Type B pancreatic cell (in vitro differentiated cells): ENCODE results near the gene METTL25B. TPM values are rescaled to one million over a fixed set of nuclear protein-coding genes. Genes with fewer than 3 reads are reported as not detected.
A peak's percentile ranks its signal among the peaks of the same experiment; 100 is the strongest.

Source experiments
- DNase-seq: peaks from one replicate; pipeline ENCODE4 v3.0.0; 2021; ENCODE audit warnings: mixed read lengths; ENCODE audit not compliant: unreplicated experiment; ENCODE audit errors: extremely low spot score
- H3K27ac Mint-ChIP-seq: 2 replicates; pipeline ENCODE4 v1.8.0; 2021; ENCODE audit warnings: mild to moderate bottlenecking, mixed read lengths
- H3K27me3 Mint-ChIP-seq: 2 replicates; pipeline ENCODE4 v1.8.0; 2021; ENCODE audit warnings: mixed read lengths
- H3K36me3 Mint-ChIP-seq: 2 replicates; pipeline ENCODE4 v1.8.0; 2021; ENCODE audit warnings: mixed read lengths
- H3K4me1 Mint-ChIP-seq: one replicate; pipeline ENCODE4 v1.8.0; 2021; ENCODE audit warnings: mixed read lengths; ENCODE audit not compliant: unreplicated experiment
- H3K4me3 Mint-ChIP-seq: 2 replicates; pipeline ENCODE4 v1.8.0; 2021; ENCODE audit warnings: mild to moderate bottlenecking, mixed read lengths
- H3K9me3 Mint-ChIP-seq: 2 replicates; pipeline ENCODE4 v1.8.0; 2021; ENCODE audit warnings: mixed read lengths
- total RNA-seq: library from RNA; stranded (reverse); gene quantifications from 2 replicates; pipeline ENCODE4 v1.2.1, GENCODE V29; 2021; ENCODE audit warnings: low replicate concordance
- TF ChIP-seq, protein P1 (sequence below): fragments of 200-600 bp; sonication (generic); conservative IDR thresholded peaks from 2 replicates; pipeline ENCODE4 v1.5.0; 2021; ENCODE audit warnings: antibody characterized with exemption, mild to moderate bottlenecking

Gene METTL25B
- total RNA-seq, 1 donor from 2014 or later = 35.2 TPM

GRCh38 chr1:156711011-156711817 is 17.1 kb upstream of the METTL25B start:
- no peak for DNase-seq
- peaks cover 64% of the 10 kb centered on the region for H3K4me1 Mint-ChIP-seq
- H3K27ac Mint-ChIP-seq = peak overlapping the region; percentile 61

GRCh38 chr1:156712626-156713025 is 15.6 kb upstream of the METTL25B start:
- Mint-ChIP-seq H3K4me3 (peak overlapping the region; percentile 34), H3K27me3 (no peaks in the 10 kb centered on the region), H3K27ac (peak overlapping the region; percentile 70), H3K4me1 (peaks cover 59% of the 10 kb centered on the region), H3K9me3 (no peaks in the 10 kb centered on the region), H3K36me3 (peaks cover 7% of the 10 kb centered on the region)
- no peak for DNase-seq
- TF ChIP-seq, protein P1, sequence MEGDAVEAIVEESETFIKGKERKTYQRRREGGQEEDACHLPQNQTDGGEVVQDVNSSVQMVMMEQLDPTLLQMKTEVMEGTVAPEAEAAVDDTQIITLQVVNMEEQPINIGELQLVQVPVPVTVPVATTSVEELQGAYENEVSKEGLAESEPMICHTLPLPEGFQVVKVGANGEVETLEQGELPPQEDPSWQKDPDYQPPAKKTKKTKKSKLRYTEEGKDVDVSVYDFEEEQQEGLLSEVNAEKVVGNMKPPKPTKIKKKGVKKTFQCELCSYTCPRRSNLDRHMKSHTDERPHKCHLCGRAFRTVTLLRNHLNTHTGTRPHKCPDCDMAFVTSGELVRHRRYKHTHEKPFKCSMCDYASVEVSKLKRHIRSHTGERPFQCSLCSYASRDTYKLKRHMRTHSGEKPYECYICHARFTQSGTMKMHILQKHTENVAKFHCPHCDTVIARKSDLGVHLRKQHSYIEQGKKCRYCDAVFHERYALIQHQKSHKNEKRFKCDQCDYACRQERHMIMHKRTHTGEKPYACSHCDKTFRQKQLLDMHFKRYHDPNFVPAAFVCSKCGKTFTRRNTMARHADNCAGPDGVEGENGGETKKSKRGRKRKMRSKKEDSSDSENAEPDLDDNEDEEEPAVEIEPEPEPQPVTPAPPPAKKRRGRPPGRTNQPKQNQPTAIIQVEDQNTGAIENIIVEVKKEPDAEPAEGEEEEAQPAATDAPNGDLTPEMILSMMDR = no peak

More at GRCh38 chr1:156711011-156711817, 17.1 kb upstream of the METTL25B start:
- H3K36me3 Mint-ChIP-seq = peaks cover 3% of the 10 kb centered on the region
- no peaks in the 10 kb centered on the region for H3K9me3 Mint-ChIP-seq
- peak overlapping the region; percentile 58 for H3K4me3 Mint-ChIP-seq
- TF ChIP-seq, protein P1 = no peak
- H3K27me3 Mint-ChIP-seq = no peaks in the 10 kb centered on the region

DNA sequence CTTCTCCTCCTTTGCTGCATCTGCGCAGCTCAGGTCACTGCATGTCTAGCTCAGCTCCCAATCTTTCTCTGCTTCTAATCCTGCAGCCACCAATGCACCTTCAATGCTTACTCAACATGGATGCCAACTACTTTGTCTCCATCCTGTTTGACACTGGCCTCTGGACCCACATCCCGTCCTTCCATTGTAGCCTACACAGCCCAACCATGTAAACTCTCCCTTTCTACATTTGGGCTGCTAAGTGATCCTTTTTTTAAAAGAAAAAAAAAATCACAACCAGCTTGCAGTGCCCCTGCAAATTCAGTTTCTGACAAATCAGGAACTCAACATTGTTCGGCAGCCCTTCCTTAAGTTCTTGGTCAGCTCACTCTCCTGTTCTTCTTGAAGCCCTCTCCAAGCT is 13.4 kb upstream of the METTL25B start:
- H3K4me1 Mint-ChIP-seq = peaks cover 39% of the 10 kb centered on the region
- H3K9me3 Mint-ChIP-seq = no peaks in the 10 kb centered on the region
- H3K4me3 Mint-ChIP-seq = no peak overlapping the region
- peaks cover 8% of the 10 kb centered on the region for H3K36me3 Mint-ChIP-seq
- H3K27ac Mint-ChIP-seq = no peak overlapping the region
- TF ChIP-seq, protein P1 = no peak
- DNase-seq = no peak
- no peaks in the 10 kb centered on the region for H3K27me3 Mint-ChIP-seq

- Mint-ChIP-seq H3K27ac (no peak overlapping the region), H3K36me3 (peaks cover 10% of the 10 kb centered on the region), H3K4me3 (no peak overlapping the region), H3K27me3 (no peaks in the 10 kb centered on the region), H3K4me1 (peaks cover 17% of the 10 kb centered on the region), H3K9me3 (no peaks in the 10 kb centered on the region)
- no peak for DNase-seq
- TF ChIP-seq, protein P1 = no peak
Observed at GRCh38 chr1:156717351-156717750, 10.9 kb upstream of the METTL25B start.

DNA sequence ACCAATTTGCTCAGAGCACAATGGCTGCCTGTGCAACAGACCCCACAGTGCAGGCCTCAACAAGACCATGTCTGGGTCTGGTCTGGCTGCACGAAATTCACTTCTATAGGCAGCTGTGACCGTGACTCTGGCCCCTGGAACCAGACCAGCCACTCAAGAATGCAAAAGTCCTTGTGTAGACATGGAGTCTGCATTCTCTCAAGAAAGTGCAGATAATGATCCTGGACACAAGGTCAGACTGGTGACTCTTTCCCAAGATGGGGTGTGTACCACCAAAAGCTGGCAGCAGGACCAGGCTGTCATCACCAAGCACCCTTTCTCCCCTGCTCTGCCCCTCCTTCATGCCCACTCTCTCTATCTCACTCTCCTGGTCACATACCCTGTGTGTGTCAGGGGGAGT is 7.1 kb upstream of the METTL25B start:
- Mint-ChIP-seq H3K27me3 (no peaks in the 10 kb centered on the region), H3K36me3 (peaks cover 20% of the 10 kb centered on the region), H3K4me1 (peaks cover 6% of the 10 kb centered on the region), H3K9me3 (no peaks in the 10 kb centered on the region), H3K4me3 (no peak overlapping the region), H3K27ac (no peak overlapping the region)
- DNase-seq = no peak
- TF ChIP-seq, protein P1 = no peak
